ENCODE results near the gene GABRR2.

GABRR2 gene

DNA sequence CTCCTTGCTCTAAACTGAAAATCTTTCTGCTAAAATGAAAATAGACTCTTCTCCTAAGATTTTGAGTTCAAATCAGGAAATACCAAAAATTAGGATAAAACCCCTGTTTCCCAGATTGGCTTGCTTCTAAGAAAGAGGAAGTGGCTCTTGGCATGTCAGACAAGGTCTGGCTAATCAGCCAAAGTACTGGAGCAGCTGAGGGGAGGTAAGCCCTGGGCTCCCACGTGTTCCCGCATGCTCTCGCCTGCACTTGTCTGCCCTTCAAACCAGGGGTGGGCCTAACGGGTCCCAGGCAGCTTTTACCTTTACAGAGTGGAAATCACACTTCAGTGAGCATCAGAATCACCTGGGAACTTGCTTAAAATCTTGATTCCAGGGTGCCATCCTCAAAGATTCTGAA is 54.8 kb downstream of the GABRR2 start (continued):
- TF ChIP-seq ZFHX2 (tag by site-specific recombination; conservative IDR thresholded peaks at IDR 0.05): no peak
- no peak for TF ChIP-seq ZNF544 (tag by site-specific recombination; IDR thresholded peaks at IDR 0.05)
- no peak for TF ChIP-seq KLF1 (tag by site-specific recombination; IDR thresholded peaks at IDR 0.05)
- TF ChIP-seq ZNF660 (tag by site-specific recombination; IDR thresholded peaks at IDR 0.05): no peak
- no peak for TF ChIP-seq ZNF777 (tag by site-specific recombination; IDR thresholded peaks at IDR 0.05; ENCODE audit: borderline replicate concordance)
- TF ChIP-seq, protein P1, sequence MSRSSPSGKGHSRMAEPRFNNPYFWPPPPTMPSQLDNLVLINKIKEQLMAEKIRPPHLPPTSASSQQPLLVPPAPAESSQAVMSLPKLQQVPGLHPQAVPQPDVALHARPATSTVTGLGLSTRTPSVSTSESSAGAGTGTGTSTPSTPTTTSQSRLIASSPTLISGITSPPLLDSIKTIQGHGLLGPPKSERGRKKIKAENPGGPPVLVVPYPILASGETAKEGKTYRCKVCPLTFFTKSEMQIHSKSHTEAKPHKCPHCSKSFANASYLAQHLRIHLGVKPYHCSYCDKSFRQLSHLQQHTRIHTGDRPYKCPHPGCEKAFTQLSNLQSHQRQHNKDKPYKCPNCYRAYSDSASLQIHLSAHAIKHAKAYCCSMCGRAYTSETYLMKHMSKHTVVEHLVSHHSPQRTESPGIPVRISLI (tag by site-specific recombination; IDR thresholded peaks at IDR 0.05): no peak
- TF ChIP-seq, protein P2, sequence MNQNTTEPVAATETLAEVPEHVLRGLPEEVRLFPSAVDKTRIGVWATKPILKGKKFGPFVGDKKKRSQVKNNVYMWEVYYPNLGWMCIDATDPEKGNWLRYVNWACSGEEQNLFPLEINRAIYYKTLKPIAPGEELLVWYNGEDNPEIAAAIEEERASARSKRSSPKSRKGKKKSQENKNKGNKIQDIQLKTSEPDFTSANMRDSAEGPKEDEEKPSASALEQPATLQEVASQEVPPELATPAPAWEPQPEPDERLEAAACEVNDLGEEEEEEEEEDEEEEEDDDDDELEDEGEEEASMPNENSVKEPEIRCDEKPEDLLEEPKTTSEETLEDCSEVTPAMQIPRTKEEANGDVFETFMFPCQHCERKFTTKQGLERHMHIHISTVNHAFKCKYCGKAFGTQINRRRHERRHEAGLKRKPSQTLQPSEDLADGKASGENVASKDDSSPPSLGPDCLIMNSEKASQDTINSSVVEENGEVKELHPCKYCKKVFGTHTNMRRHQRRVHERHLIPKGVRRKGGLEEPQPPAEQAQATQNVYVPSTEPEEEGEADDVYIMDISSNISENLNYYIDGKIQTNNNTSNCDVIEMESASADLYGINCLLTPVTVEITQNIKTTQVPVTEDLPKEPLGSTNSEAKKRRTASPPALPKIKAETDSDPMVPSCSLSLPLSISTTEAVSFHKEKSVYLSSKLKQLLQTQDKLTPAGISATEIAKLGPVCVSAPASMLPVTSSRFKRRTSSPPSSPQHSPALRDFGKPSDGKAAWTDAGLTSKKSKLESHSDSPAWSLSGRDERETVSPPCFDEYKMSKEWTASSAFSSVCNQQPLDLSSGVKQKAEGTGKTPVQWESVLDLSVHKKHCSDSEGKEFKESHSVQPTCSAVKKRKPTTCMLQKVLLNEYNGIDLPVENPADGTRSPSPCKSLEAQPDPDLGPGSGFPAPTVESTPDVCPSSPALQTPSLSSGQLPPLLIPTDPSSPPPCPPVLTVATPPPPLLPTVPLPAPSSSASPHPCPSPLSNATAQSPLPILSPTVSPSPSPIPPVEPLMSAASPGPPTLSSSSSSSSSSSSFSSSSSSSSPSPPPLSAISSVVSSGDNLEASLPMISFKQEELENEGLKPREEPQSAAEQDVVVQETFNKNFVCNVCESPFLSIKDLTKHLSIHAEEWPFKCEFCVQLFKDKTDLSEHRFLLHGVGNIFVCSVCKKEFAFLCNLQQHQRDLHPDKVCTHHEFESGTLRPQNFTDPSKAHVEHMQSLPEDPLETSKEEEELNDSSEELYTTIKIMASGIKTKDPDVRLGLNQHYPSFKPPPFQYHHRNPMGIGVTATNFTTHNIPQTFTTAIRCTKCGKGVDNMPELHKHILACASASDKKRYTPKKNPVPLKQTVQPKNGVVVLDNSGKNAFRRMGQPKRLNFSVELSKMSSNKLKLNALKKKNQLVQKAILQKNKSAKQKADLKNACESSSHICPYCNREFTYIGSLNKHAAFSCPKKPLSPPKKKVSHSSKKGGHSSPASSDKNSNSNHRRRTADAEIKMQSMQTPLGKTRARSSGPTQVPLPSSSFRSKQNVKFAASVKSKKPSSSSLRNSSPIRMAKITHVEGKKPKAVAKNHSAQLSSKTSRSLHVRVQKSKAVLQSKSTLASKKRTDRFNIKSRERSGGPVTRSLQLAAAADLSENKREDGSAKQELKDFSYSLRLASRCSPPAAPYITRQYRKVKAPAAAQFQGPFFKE (tag by site-specific recombination; IDR thresholded peaks at IDR 0.05; ENCODE audit: borderline replicate concordance): no peak
- no peak for TF ChIP-seq ZNF707 (tag by site-specific recombination; IDR thresholded peaks at IDR 0.05)
- TF ChIP-seq ZSCAN16 (tag by site-specific recombination; IDR thresholded peaks at IDR 0.05): no peak
- TF ChIP-seq, protein P3, sequence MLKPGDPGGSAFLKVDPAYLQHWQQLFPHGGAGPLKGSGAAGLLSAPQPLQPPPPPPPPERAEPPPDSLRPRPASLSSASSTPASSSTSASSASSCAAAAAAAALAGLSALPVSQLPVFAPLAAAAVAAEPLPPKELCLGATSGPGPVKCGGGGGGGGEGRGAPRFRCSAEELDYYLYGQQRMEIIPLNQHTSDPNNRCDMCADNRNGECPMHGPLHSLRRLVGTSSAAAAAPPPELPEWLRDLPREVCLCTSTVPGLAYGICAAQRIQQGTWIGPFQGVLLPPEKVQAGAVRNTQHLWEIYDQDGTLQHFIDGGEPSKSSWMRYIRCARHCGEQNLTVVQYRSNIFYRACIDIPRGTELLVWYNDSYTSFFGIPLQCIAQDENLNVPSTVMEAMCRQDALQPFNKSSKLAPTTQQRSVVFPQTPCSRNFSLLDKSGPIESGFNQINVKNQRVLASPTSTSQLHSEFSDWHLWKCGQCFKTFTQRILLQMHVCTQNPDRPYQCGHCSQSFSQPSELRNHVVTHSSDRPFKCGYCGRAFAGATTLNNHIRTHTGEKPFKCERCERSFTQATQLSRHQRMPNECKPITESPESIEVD (tag by site-specific recombination; IDR thresholded peaks at IDR 0.05): no peak
- no peak for TF ChIP-seq RBAK (tag by site-specific recombination; IDR thresholded peaks at IDR 0.05)

DNA sequence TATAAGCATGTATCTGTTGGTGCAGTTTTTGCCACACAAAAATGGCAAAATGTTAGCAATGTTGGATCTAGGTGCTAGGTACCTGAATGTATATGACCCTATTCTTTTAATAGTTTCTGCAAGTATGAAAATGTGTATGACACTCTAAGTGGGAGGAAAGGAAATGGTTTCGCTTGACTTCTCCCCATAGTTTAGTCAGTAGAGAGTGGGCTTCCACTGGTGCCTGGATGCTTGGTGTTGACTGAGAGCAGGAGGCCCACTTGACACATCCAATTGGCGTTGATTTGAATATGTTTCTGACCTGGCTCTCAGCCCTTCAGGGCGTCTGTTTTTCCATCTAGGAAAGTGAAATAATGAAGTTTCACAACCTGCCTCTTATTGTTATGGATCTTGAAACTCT is 56.2 kb downstream of the GABRR2 start:
- CTCF ChIA-PET: interaction anchor here (0.7 to 0.9 kb wide), 3 partner anchors 15 to 113 kb away, joined by 4 to 6 read pairs (median 4); no protein-coding TSS in a partner anchor
- H3K4me1 ChIP-seq (ENCODE audit: control insufficient read depth, insufficient read depth, low read length): no peaks in the 10 kb centered on the region; the same call in 1 of the 2 replicates
- no peak for TF ChIP-seq ZBTB1 (tag by site-specific recombination; IDR thresholded peaks at IDR 0.05)
- TF ChIP-seq SETDB1 (IDR thresholded peaks at IDR 0.05; ENCODE audit: insufficient read length, low read length): no peak
- no peak for TF ChIP-seq ZNF239 (tag by site-specific recombination; IDR thresholded peaks at IDR 0.05)
- no peak for TF ChIP-seq ZBTB20 (tag by site-specific recombination; IDR thresholded peaks at IDR 0.05)
- H3K27ac ChIP-seq (ENCODE audit: extremely low read depth, low read depth, low read length): no peak overlapping the region
- no peaks in the 10 kb centered on the region for H3K9me3 ChIP-seq (ENCODE audit: control insufficient read depth, insufficient read depth, low read depth, low read length)
- no peak overlapping the region for H3K4me3 ChIP-seq (ENCODE audit: low read depth, low read length)
- POLR2A ChIA-PET: no interaction called here
- no peaks in the 10 kb centered on the region for H3K36me3 ChIP-seq (ENCODE audit: control insufficient read depth in 2 of 2, insufficient read depth in 1 of 2, low read length in 2 of 2)

DNA sequence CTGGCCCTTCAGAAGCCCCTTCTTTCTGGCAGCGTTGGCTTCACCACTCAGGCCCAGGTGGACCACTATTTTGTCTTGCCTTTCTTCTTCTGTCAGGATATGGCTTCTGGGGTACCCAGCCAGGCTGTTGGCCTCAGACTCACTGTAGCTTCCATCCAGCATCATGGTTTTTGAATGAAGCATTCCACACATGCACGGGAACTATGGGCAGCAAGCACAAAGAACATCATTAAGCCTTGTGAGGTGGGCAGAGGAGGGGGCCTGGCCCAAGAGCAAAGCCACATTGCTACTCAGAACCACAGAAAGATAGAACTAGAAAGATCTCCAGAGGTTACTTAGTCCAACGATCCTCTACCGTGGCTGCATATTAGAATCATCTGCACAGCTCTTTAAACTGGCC is 57.3 kb downstream of the GABRR2 start:
- no peak overlapping the region for H3K27ac ChIP-seq (ENCODE audit: extremely low read depth, low read depth, low read length)
- no peaks in the 10 kb centered on the region for H3K9me3 ChIP-seq (ENCODE audit: control insufficient read depth, insufficient read depth, low read depth, low read length)
- H3K4me1 ChIP-seq (ENCODE audit: control insufficient read depth, insufficient read depth, low read length): no peaks in the 10 kb centered on the region; the same call in 1 of the 2 replicates
- CTCF ChIA-PET: no interaction called here
- no peaks in the 10 kb centered on the region for H3K36me3 ChIP-seq (ENCODE audit: control insufficient read depth in 2 of 2, insufficient read depth in 1 of 2, low read length in 2 of 2)
- POLR2A ChIA-PET: interaction anchor here (0.7 kb wide), 1 partner anchor 534 kb away, joined by 3 read pairs; no protein-coding TSS in a partner anchor
- H3K4me3 ChIP-seq (ENCODE audit: low read depth, low read length): no peak overlapping the region
- no peak for TF ChIP-seq ZBTB1 (tag by site-specific recombination; IDR thresholded peaks at IDR 0.05)
- TF ChIP-seq, protein P4, sequence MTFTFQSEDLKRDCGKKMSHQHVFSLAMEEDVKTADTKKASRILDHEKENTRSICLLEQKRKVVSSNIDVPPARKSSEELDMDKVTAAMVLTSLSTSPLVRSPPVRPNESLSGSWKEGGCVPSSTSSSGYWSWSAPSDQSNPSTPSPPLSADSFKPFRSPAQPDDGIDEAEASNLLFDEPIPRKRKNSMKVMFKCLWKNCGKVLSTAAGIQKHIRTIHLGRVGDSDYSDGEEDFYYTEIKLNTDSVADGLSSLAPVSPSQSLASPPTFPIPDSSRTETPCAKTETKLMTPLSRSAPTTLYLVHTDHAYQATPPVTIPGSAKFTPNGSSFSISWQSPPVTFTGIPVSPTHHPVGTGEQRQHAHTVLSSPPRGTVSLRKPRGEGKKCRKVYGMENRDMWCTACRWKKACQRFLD (tag by site-specific recombination; IDR thresholded peaks at IDR 0.05): no peak
- TF ChIP-seq ZNF670 (tag by site-specific recombination; IDR thresholded peaks at IDR 0.05; ENCODE audit: low read depth): no peak
- no peak for TF ChIP-seq ZNF404 (tag by site-specific recombination; IDR thresholded peaks at IDR 0.05)
- no peak for TF ChIP-seq ZSCAN23 (tag by site-specific recombination; IDR thresholded peaks at IDR 0.05)
- TF ChIP-seq, protein P5, sequence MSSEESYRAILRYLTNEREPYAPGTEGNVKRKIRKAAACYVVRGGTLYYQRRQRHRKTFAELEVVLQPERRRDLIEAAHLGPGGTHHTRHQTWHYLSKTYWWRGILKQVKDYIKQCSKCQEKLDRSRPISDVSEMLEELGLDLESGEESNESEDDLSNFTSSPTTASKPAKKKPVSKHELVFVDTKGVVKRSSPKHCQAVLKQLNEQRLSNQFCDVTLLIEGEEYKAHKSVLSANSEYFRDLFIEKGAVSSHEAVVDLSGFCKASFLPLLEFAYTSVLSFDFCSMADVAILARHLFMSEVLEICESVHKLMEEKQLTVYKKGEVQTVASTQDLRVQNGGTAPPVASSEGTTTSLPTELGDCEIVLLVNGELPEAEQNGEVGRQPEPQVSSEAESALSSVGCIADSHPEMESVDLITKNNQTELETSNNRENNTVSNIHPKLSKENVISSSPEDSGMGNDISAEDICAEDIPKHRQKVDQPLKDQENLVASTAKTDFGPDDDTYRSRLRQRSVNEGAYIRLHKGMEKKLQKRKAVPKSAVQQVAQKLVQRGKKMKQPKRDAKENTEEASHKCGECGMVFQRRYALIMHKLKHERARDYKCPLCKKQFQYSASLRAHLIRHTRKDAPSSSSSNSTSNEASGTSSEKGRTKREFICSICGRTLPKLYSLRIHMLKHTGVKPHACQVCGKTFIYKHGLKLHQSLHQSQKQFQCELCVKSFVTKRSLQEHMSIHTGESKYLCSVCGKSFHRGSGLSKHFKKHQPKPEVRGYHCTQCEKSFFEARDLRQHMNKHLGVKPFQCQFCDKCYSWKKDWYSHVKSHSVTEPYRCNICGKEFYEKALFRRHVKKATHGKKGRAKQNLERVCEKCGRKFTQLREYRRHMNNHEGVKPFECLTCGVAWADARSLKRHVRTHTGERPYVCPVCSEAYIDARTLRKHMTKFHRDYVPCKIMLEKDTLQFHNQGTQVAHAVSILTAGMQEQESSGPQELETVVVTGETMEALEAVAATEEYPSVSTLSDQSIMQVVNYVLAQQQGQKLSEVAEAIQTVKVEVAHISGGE (tag by site-specific recombination; conservative IDR thresholded peaks at IDR 0.05; ENCODE audit: low read depth): no peak
